Measurements from ENCODE around the gene RARA.

The RARA gene

GRCh38 chr17:40268141-40268712 is 40.8 kb upstream of the RARA start:
- no peak overlapping the region for H3K4me3 ChIP-seq (ENCODE audit: low read length, poor library complexity, severe bottlenecking)
- H3K9me3 ChIP-seq (ENCODE audit: insufficient read depth, low read depth, low read length): no peaks in the 10 kb centered on the region
- H4K20me1 ChIP-seq (ENCODE audit: insufficient read depth, low read length, poor library complexity, severe bottlenecking): no peaks in the 10 kb centered on the region
- no peak for TF ChIP-seq EZH2phosphoT487 (IDR thresholded peaks at IDR 0.05; ENCODE audit: borderline replicate concordance)
- TF ChIP-seq, protein P1, sequence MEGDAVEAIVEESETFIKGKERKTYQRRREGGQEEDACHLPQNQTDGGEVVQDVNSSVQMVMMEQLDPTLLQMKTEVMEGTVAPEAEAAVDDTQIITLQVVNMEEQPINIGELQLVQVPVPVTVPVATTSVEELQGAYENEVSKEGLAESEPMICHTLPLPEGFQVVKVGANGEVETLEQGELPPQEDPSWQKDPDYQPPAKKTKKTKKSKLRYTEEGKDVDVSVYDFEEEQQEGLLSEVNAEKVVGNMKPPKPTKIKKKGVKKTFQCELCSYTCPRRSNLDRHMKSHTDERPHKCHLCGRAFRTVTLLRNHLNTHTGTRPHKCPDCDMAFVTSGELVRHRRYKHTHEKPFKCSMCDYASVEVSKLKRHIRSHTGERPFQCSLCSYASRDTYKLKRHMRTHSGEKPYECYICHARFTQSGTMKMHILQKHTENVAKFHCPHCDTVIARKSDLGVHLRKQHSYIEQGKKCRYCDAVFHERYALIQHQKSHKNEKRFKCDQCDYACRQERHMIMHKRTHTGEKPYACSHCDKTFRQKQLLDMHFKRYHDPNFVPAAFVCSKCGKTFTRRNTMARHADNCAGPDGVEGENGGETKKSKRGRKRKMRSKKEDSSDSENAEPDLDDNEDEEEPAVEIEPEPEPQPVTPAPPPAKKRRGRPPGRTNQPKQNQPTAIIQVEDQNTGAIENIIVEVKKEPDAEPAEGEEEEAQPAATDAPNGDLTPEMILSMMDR (conservative IDR thresholded peaks at IDR 0.05; ENCODE audit: low read length): no peak
- H3K9ac ChIP-seq (ENCODE audit: low read depth, low read length, poor library complexity, severe bottlenecking): no peak overlapping the region
- no peak overlapping the region for H3K4me2 ChIP-seq (ENCODE audit: low read depth, low read length, poor library complexity, severe bottlenecking)
- no peaks in the 10 kb centered on the region for H3K9me2 ChIP-seq (replicated peaks; ENCODE audit: low read depth, low read length)
- no peaks in the 10 kb centered on the region for H3F3A ChIP-seq (ENCODE audit: low read depth)
- H3K27me3 ChIP-seq (ENCODE audit: insufficient read depth, low read length, poor library complexity, severe bottlenecking): no peaks in the 10 kb centered on the region
- H3K36me3 ChIP-seq (ENCODE audit: insufficient read depth, low read length): peaks cover 58% of the 10 kb centered on the region; the same call in 1 of the 2 replicates
- H3K79me2 ChIP-seq (ENCODE audit: insufficient read depth, low read length): no peaks in the 10 kb centered on the region
- no peaks in the 10 kb centered on the region for H3K4me1 ChIP-seq (ENCODE audit: insufficient read depth, low read length, poor library complexity, severe bottlenecking)
- H2AFZ ChIP-seq (ENCODE audit: low read length): no peak overlapping the region

DNA sequence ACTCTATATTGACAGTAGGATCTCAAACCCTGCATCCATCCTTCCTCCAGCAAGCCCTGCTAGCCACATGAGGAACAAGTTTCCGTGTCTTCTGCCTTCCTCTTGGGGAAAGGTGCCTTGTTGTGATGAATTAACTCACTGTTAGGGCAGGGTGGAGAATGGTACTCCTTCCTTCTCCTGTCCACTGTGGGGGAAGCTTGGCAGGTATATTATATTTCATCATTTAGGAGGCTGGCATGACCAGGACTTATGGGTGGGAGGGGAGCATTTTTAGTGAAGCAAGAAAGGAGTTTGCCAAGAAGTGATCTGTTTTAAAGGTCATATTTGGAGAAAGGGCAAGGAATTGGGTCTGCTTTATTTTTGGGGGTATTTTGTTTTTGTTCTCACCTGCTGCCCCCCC is 30.6 kb upstream of the RARA start:
- no peaks in the 10 kb centered on the region for H3K4me1 ChIP-seq (ENCODE audit: insufficient read depth, low read length, poor library complexity, severe bottlenecking)
- H3K9me2 ChIP-seq (replicated peaks; ENCODE audit: low read depth, low read length): no peaks in the 10 kb centered on the region
- peaks cover 70% of the 10 kb centered on the region; the same call in 1 of the 2 replicates for H3K36me3 ChIP-seq (ENCODE audit: insufficient read depth, low read length)
- no peaks in the 10 kb centered on the region for H4K20me1 ChIP-seq (ENCODE audit: insufficient read depth, low read length, poor library complexity, severe bottlenecking)
- no peaks in the 10 kb centered on the region for H3F3A ChIP-seq (ENCODE audit: low read depth)
- no peaks in the 10 kb centered on the region for H3K9me3 ChIP-seq (ENCODE audit: insufficient read depth, low read depth, low read length)
- no peak overlapping the region for H3K9ac ChIP-seq (ENCODE audit: low read depth, low read length, poor library complexity, severe bottlenecking)
- no peaks in the 10 kb centered on the region for H3K79me2 ChIP-seq (ENCODE audit: insufficient read depth, low read length)
- H2AFZ ChIP-seq (ENCODE audit: low read length): no peak overlapping the region
- H3K4me3 ChIP-seq (ENCODE audit: low read length, poor library complexity, severe bottlenecking): no peak overlapping the region
- H3K27me3 ChIP-seq (ENCODE audit: insufficient read depth, low read length, poor library complexity, severe bottlenecking): no peaks in the 10 kb centered on the region
- H3K4me2 ChIP-seq (ENCODE audit: low read depth, low read length, poor library complexity, severe bottlenecking): no peak overlapping the region
- TF ChIP-seq, protein P1 (conservative IDR thresholded peaks at IDR 0.05; ENCODE audit: low read length): no peak
- no peak for TF ChIP-seq EZH2phosphoT487 (IDR thresholded peaks at IDR 0.05; ENCODE audit: borderline replicate concordance)

DNA sequence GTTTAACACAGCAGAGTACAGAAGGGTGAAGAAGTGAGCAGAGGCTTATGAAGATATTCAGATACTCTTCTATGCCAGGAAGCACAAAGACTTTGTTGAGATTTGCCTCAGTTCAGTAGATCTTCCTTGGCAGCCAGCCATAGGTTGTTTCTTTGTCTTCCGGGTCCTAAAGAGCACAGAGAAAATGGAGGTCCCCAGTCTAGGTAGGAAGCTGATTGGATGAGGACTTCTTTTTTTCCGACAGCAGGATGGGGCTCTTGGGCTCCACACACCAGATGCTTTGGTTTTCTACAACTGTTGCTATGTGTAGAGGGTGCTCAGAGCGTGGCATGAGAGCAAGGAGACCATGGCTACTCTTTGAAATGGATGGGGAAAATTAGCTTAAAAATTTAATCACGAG is 29.6 kb upstream of the RARA start:
- TF ChIP-seq, protein P1 (conservative IDR thresholded peaks at IDR 0.05; ENCODE audit: low read length): no peak
- TF ChIP-seq EZH2phosphoT487 (IDR thresholded peaks at IDR 0.05; ENCODE audit: borderline replicate concordance): no peak
- Histone ChIP-seq H3K27me3 (ENCODE audit: insufficient read depth, low read length, poor library complexity, severe bottlenecking) (no peaks in the 10 kb centered on the region), H3K4me2 (ENCODE audit: low read depth, low read length, poor library complexity, severe bottlenecking) (no peak overlapping the region), H3F3A (ENCODE audit: low read depth) (no peaks in the 10 kb centered on the region), H3K79me2 (ENCODE audit: insufficient read depth, low read length) (no peaks in the 10 kb centered on the region), H3K9ac (ENCODE audit: low read depth, low read length, poor library complexity, severe bottlenecking) (no peak overlapping the region), H3K9me2 (replicated peaks; ENCODE audit: low read depth, low read length) (no peaks in the 10 kb centered on the region), H2AFZ (ENCODE audit: low read length) (no peak overlapping the region), H3K4me1 (ENCODE audit: insufficient read depth, low read length, poor library complexity, severe bottlenecking) (no peaks in the 10 kb centered on the region), H3K4me3 (ENCODE audit: low read length, poor library complexity, severe bottlenecking) (no peak overlapping the region), H3K9me3 (ENCODE audit: insufficient read depth, low read depth, low read length) (no peaks in the 10 kb centered on the region), H3K36me3 (ENCODE audit: insufficient read depth, low read length) (peaks cover 61% of the 10 kb centered on the region; the same call in 1 of the 2 replicates), H4K20me1 (ENCODE audit: insufficient read depth, low read length, poor library complexity, severe bottlenecking) (no peaks in the 10 kb centered on the region)
